Gastroesophageal sphincter (tissue), 3 donors: ENCODE data around the gene RFTN1.

Experiments used
- EP300 ChIP-seq: sonication (generic); formaldehyde crosslinking; IDR thresholded peaks from one replicate; pipeline ENCODE4 v1.6.1; 2017; ENCODE audit warnings: antibody characterized with exemption, mild to moderate bottlenecking
- POLR2A ChIP-seq, 2 donors: fragments of 450-650 bp; IDR thresholded peaks; one replicate each; pipeline ENCODE4 v1.6.1; 2017; ENCODE audit warnings: antibody characterized with exemption in 2 of 2, mild to moderate bottlenecking in 2 of 2, moderate library complexity in 1 of 2
- TF ChIP-seq, protein P1 (sequence below), 4 experiments: fragments of 200-600 bp in 2 of 4; fragments of 450-650 bp in 2 of 4; sonication (generic) in 1 of 4; IDR thresholded peaks; one replicate each; pipeline ENCODE4 v1.5.1; 2017 to 2019; ENCODE audit warnings: antibody characterized with exemption in 4 of 4, mild to moderate bottlenecking in 2 of 4, moderate library complexity in 2 of 4

DNA sequence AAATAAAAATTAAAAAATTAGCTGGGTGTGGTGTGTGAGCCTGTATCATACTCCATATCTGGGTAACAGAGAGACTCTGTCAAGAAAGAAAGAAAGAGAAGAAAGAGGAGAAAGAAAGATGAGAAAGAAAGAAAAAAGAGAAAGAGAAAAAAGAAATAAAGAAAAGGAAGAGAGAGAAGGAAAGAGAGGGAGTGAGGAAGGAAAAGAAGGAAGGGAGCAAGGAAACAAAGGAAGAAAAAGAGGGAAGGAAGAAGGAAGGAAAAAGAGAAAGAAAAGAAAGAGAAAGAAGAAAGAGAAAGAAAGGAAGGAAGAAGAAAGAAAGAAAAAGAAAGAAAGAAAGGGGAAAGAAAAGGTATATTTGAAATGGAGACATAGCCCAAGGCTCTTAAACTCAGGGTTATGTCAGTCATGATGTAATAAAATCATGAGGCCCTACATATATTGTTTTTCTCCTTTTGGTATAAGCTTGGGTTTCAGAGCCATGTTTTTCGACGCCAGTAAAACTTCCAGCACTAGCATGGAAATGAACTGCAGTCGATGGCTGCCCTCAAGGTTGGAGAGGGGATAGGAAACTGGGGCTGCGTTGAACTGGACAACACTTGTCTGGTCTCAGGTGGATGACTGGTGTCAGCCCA lies 38.0 kb upstream of the RFTN1 start:
- TF ChIP-seq, protein P1, sequence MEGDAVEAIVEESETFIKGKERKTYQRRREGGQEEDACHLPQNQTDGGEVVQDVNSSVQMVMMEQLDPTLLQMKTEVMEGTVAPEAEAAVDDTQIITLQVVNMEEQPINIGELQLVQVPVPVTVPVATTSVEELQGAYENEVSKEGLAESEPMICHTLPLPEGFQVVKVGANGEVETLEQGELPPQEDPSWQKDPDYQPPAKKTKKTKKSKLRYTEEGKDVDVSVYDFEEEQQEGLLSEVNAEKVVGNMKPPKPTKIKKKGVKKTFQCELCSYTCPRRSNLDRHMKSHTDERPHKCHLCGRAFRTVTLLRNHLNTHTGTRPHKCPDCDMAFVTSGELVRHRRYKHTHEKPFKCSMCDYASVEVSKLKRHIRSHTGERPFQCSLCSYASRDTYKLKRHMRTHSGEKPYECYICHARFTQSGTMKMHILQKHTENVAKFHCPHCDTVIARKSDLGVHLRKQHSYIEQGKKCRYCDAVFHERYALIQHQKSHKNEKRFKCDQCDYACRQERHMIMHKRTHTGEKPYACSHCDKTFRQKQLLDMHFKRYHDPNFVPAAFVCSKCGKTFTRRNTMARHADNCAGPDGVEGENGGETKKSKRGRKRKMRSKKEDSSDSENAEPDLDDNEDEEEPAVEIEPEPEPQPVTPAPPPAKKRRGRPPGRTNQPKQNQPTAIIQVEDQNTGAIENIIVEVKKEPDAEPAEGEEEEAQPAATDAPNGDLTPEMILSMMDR (IDR thresholded peaks at IDR 0.05): no peak
- TF ChIP-seq POLR2A (IDR thresholded peaks at IDR 0.05) (no peak), EP300 (no peak)
